Skeletal muscle tissue (tissue), 4 donors: ENCODE measurements around the gene CSRNP3. TPM values are rescaled to one million over a fixed set of nuclear protein-coding genes. Genes with fewer than 3 reads are reported as not detected.

Experiments used
- H3K27ac ChIP-seq: one replicate; pipeline ENCODE4 v1.7.0; 2013; ENCODE audit warnings: mild to moderate bottlenecking, low read depth, low read length, inconsistent platforms
- H3K27me3 ChIP-seq, 3 donors: one replicate each; pipeline ENCODE4 v1.7.0; 2013; ENCODE audit warnings: low read length in 3 of 3; ENCODE audit not compliant: control insufficient read depth in 3 of 3, insufficient read depth in 3 of 3
- H3K36me3 ChIP-seq, 3 donors: one replicate each; pipeline ENCODE4 v1.7.0; 2013; ENCODE audit warnings: low read length in 3 of 3; ENCODE audit not compliant: control insufficient read depth in 3 of 3, insufficient read depth in 3 of 3
- H3K4me1 ChIP-seq, 3 donors: one replicate each; pipeline ENCODE4 v1.7.0; 2013; ENCODE audit warnings: low read length in 3 of 3, mild to moderate bottlenecking in 3 of 3; ENCODE audit not compliant: control insufficient read depth in 3 of 3, insufficient read depth in 3 of 3
- H3K4me3 ChIP-seq, 3 donors: one replicate each; pipeline ENCODE4 v1.7.0; 2013; ENCODE audit warnings: low read length in 3 of 3
- H3K9ac ChIP-seq, 3 donors: one replicate each; pipeline ENCODE4 v1.7.0; 2013; ENCODE audit warnings: low read length in 3 of 3, mild to moderate bottlenecking in 3 of 3, moderate library complexity in 2 of 3, low read depth in 1 of 3
- H3K9me3 ChIP-seq, 3 donors: one replicate each; pipeline ENCODE4 v1.7.0; 2013; ENCODE audit warnings: low read length in 3 of 3; ENCODE audit not compliant: control insufficient read depth in 3 of 3
- total RNA-seq: library from RNA; depleted of rRNA; stranded (reverse); fragments of >200 nt; gene quantifications from one replicate; pipeline ENCODE4 v1.2.3, GENCODE V29; 2014
- donor health status: Osteomylitis.

The CSRNP3 gene
- total RNA-seq, 1 donor from 2014 or later, result 18.8 TPM

DNA sequence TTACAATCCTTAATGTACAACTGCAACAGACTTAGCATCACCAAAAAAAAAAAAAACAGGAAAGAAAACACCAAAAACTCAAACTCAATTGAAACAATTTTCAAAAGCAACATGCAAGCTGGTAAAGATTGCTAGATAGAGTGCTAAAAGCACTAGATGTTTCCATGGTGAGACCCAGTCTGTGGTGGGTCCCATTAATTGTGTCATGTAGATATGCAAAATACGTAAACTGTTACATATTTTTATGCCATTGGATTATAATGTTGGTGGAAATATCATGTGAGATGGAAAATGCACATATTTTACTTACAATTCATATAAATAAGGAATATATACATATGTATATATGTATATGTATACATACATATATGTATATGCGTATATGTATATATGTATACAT lies 30.5 kb downstream of the CSRNP3 start:
- Histone ChIP-seq H3K27me3 (no peaks in the 10 kb centered on the region), H3K9ac (no peak overlapping the region), H3K27ac (no peak overlapping the region), H3K4me1 (no peaks in the 10 kb centered on the region), H3K9me3 (no peaks in the 10 kb centered on the region), H3K36me3 (no peaks in the 10 kb centered on the region), H3K4me3 (no peak overlapping the region)

DNA sequence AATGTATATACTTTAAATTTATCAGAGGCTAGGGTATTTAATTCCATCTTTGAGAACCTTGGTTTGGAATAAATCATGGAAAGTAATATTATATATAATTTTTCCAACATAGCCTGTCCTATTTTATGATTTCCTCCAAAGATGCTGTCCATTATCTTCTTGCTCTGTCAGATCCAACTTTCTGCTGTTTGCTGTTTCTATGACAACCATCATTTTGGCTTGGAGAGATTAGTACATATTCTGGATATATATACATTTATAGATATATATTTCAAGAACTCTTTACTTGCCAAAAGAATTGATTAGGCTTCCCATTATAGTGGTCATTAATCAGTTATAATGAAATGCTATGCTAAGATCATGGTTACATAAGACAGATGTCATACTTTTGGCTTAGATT lies 31.3 kb downstream of the CSRNP3 start:
- Histone ChIP-seq H3K27me3 (no peaks in the 10 kb centered on the region), H3K4me1 (no peaks in the 10 kb centered on the region), H3K4me3 (no peak overlapping the region), H3K9me3 (no peaks in the 10 kb centered on the region), H3K9ac (no peak overlapping the region), H3K27ac (no peak overlapping the region), H3K36me3 (no peaks in the 10 kb centered on the region)

DNA sequence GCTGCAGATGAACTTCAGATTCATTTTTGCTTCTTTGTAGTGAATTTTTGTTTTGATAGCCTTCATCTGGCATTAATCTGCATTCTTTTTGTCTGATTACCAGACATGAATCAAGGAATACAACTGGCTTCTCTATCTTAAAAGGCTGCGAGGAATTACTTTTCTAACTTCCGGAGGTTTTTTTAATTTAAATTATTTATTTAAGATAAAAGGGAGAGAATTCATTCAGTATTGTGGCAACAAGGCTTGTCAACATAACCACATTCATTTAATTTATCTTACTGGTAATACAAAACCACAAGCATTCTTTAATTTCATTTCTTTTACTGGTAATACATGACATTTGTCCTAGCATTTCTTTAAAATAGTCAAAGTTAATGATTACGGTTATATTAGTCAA lies 36.0 kb downstream of the CSRNP3 start:
- H3K4me1 ChIP-seq, result no peaks in the 10 kb centered on the region
- no peaks in the 10 kb centered on the region for H3K36me3 ChIP-seq
- H3K9me3 ChIP-seq, result no peaks in the 10 kb centered on the region

DNA sequence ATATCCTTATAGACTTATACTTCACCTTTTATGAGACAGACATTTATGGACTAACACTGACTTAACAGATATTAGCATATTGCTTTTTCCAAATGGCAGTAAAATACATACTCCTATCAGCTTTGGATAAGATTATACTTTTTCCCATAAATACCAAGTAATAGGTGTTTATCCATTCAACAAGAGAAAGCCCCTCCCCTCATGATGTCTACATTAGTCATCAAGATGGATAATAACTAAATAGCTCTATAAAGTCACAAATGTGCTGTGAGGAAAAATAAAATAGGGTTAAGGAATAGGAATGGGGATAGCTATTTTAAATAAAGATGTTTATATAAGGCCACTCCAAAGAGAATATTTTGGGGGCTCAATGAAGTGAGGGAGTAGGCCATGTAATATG lies 39.4 kb downstream of the CSRNP3 start:
- H3K36me3 ChIP-seq, result no peaks in the 10 kb centered on the region
- H3K9ac ChIP-seq, result no peak overlapping the region
- no peaks in the 10 kb centered on the region for H3K4me1 ChIP-seq
- H3K4me3 ChIP-seq, result no peak overlapping the region
- no peaks in the 10 kb centered on the region for H3K27me3 ChIP-seq
- no peaks in the 10 kb centered on the region for H3K9me3 ChIP-seq
- no peak overlapping the region for H3K27ac ChIP-seq

More for the DNA sequence above, 36.0 kb downstream of the CSRNP3 start:
- H3K27me3 ChIP-seq, result no peaks in the 10 kb centered on the region
- no peak overlapping the region for H3K4me3 ChIP-seq
- H3K9ac ChIP-seq, result no peak overlapping the region
- no peak overlapping the region for H3K27ac ChIP-seq

DNA sequence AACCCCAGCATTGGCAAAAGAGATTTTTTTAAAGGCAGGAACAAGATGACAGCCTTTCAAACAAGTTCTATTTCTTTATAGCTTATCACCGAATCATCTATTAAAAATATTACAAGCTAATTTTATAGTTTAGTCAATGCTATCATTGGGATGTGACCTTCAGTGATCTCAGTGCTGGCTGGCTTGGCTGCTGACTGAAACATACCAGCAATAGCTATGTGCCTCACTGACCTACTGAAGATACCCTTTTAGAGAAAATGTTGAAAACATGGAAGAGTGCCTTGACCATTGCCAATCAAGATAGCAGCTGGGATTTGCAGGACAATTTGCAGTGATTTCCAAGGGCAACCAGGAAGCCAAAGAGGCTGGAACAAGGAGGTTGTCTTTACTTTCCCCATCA lies 44.0 kb downstream of the CSRNP3 start:
- Histone ChIP-seq H3K4me3 (no peak overlapping the region), H3K9ac (no peak overlapping the region), H3K27ac (no peak overlapping the region), H3K9me3 (no peaks in the 10 kb centered on the region), H3K27me3 (no peaks in the 10 kb centered on the region), H3K4me1 (no peaks in the 10 kb centered on the region), H3K36me3 (no peaks in the 10 kb centered on the region)

DNA sequence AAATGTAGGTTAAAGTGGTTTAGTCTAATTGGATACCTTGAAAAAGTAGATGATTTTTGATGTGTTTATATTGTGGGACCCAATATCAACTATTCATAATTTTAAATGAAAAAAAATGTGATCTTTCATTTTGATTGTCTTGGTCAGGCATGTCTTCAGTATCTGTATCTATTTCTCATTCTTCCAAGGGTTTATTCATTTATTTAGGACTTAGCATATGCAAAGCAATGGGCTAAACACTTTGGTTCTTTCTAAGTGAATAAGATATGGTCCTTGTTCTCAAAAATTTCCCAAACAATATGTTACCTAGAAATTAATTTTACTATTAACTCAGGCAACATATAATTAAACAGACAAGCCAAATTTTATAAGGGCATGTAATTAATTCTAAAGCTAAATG lies 49.1 kb downstream of the CSRNP3 start:
- no peaks in the 10 kb centered on the region for H3K9me3 ChIP-seq
- H3K27me3 ChIP-seq, result no peaks in the 10 kb centered on the region
- H3K4me1 ChIP-seq, result no peaks in the 10 kb centered on the region
- H3K4me3 ChIP-seq, result no peak overlapping the region
- no peaks in the 10 kb centered on the region for H3K36me3 ChIP-seq
- H3K27ac ChIP-seq, result no peak overlapping the region
- no peak overlapping the region for H3K9ac ChIP-seq

DNA sequence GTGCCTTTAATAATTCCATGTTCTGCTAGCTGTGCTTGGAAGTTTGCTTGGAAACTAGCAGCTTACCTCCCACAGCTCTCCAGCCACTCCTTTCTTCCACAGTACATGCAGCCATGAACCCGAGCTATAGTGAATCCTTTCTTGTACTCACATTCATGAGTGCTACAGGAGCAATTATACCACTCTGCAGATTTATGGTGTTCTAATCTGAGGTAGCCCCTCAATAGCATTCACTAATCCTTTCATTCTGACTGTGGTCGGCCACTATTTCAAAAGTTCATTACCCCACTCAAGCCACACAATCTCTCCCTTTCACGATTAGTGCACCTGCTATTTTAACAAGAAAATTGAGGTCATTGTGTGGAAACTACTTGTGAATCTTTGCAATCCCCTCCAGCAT lies 53.2 kb downstream of the CSRNP3 start:
- Histone ChIP-seq H3K9ac (no peak overlapping the region), H3K27me3 (no peaks in the 10 kb centered on the region), H3K4me3 (no peak overlapping the region), H3K4me1 (no peaks in the 10 kb centered on the region), H3K9me3 (no peaks in the 10 kb centered on the region), H3K36me3 (no peaks in the 10 kb centered on the region), H3K27ac (no peak overlapping the region)

DNA sequence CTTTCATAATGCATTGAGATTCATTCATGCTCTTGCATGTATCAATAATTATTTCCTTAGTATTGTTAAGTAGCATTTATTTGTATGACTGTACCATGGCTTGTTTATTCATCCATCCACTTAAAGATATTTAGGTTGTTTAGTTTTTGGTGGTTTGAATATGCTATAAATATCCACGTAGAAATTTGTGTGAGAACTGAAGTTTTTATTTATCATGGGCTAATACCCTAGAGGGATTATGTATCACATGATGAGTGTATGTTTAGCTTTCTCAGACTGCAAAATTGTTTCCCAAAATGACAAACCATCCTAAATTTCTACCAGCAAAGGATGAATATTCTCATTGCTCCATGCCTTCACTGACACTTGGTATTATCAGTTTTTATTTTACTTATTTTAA lies 55.2 kb downstream of the CSRNP3 start:
- Histone ChIP-seq H3K4me1 (no peaks in the 10 kb centered on the region), H3K9me3 (no peaks in the 10 kb centered on the region), H3K36me3 (no peaks in the 10 kb centered on the region), H3K27ac (no peak overlapping the region), H3K9ac (no peak overlapping the region), H3K27me3 (no peaks in the 10 kb centered on the region), H3K4me3 (no peak overlapping the region)

DNA sequence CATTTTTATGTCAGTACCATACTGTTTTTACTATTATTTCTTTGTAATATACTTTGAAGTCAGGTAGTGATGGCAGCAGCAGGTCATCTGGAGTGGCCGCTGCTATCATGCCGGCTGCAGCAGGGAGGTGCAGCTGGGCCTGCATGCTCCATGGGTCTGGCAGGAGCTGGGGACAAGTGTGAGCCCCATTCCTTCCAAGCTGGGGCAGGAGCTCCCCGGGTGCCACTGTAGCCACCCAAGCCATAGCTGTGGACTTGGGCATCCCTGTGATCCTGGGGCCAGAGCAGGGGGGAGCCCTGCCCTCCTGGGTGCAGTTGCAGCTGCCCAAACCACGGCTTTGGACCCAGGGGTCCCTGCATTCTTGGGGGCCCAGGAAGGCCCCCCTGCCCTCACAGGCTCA lies 59.2 kb downstream of the CSRNP3 start:
- Histone ChIP-seq H3K9me3 (no peaks in the 10 kb centered on the region), H3K9ac (no peak overlapping the region), H3K36me3 (no peaks in the 10 kb centered on the region), H3K4me3 (no peak overlapping the region), H3K27ac (no peak overlapping the region), H3K27me3 (no peaks in the 10 kb centered on the region), H3K4me1 (no peaks in the 10 kb centered on the region)

DNA sequence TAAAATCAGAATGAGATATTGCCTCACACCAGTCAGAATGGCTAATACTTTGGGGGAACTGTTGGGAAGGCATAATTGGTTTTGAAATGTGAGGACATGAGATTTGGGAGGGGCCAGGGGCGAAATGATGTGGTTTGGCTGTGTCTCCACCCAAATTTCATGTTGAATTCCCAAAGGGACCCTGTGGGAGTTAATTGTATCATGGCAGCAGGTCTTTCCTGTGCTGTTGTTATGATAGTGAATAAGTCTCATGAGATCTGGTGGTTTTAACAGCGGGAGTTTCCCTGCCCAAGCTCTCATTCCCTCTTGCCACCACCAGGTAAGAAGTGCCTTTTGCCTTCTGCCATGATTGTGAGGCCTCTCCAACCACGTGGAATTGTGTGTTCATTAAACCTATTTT lies 59.6 kb downstream of the CSRNP3 start:
- Histone ChIP-seq H3K9ac (no peak overlapping the region), H3K36me3 (no peaks in the 10 kb centered on the region), H3K27ac (no peak overlapping the region), H3K4me1 (no peaks in the 10 kb centered on the region), H3K4me3 (no peak overlapping the region), H3K27me3 (no peaks in the 10 kb centered on the region), H3K9me3 (no peaks in the 10 kb centered on the region)

DNA sequence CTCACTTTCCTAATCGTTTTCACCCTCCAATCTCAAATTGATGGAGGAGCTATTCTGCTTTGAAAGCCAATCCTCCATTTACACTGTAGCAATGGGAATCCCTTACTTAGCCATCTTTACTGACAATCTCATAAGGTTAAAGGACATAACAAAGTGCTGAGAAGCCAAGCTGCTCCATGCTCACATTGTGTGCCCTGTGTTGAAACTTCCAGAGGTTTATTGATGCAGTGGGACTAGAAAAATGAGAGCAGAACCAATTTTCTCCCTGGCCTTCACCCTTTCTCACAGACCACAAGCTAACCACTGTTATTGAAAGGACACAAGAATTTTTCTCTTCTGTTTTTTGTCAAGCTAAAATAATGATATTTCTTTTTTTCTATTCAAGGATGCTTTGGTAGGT lies 63.8 kb downstream of the CSRNP3 start:
- no peak overlapping the region for H3K9ac ChIP-seq
- H3K9me3 ChIP-seq, result no peaks in the 10 kb centered on the region
- H3K27me3 ChIP-seq, result no peaks in the 10 kb centered on the region
- H3K4me1 ChIP-seq, result no peaks in the 10 kb centered on the region
- H3K4me3 ChIP-seq, result no peak overlapping the region
- H3K27ac ChIP-seq, result no peak overlapping the region
- no peaks in the 10 kb centered on the region for H3K36me3 ChIP-seq
